ENCODE measurements around the gene DGKG.

DNA sequence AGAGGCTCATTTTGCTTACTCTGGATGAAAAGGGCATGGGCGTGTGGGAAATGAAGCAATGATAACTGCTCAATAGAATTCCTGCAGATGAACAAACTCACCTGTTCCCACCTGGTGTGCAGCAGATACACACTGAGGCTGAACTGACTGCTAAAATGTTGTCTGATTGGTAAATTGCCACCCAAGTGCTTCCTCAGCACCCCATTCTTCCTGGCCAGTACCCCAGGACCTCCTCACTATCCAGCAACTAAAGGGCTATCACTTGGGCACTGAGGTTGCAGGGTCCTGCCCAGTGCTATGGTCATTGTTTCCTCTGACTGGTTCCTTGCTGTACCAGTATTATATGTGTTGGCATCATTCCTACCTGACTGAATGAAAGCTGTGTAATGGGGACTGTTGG, 38.0 kb upstream of the DGKG start:
- TF ChIP-seq, protein P1, sequence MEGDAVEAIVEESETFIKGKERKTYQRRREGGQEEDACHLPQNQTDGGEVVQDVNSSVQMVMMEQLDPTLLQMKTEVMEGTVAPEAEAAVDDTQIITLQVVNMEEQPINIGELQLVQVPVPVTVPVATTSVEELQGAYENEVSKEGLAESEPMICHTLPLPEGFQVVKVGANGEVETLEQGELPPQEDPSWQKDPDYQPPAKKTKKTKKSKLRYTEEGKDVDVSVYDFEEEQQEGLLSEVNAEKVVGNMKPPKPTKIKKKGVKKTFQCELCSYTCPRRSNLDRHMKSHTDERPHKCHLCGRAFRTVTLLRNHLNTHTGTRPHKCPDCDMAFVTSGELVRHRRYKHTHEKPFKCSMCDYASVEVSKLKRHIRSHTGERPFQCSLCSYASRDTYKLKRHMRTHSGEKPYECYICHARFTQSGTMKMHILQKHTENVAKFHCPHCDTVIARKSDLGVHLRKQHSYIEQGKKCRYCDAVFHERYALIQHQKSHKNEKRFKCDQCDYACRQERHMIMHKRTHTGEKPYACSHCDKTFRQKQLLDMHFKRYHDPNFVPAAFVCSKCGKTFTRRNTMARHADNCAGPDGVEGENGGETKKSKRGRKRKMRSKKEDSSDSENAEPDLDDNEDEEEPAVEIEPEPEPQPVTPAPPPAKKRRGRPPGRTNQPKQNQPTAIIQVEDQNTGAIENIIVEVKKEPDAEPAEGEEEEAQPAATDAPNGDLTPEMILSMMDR (IDR thresholded peaks at IDR 0.05 in 2 of 3, conservative IDR thresholded peaks at IDR 0.05 in 1 of 3; ENCODE audit: insufficient read depth in 2 of 3, low read depth in 1 of 3, low read length in 3 of 3), result no peak
- TF ChIP-seq PHF20 (IDR thresholded peaks at IDR 0.05; ENCODE audit: partially characterized antibody) (no peak), ZNF274 (IDR thresholded peaks at IDR 0.05; ENCODE audit: borderline replicate concordance, low read depth, low read length) (no peak), TCF7L2 (IDR thresholded peaks at IDR 0.05; ENCODE audit: low read depth, low read length) (no peak), POLR2A (conservative IDR thresholded peaks at IDR 0.05) (no peak), GABPA (tag; conservative IDR thresholded peaks at IDR 0.05; ENCODE audit: low read depth) (no peak)
- TF ChIP-seq, protein P2, sequence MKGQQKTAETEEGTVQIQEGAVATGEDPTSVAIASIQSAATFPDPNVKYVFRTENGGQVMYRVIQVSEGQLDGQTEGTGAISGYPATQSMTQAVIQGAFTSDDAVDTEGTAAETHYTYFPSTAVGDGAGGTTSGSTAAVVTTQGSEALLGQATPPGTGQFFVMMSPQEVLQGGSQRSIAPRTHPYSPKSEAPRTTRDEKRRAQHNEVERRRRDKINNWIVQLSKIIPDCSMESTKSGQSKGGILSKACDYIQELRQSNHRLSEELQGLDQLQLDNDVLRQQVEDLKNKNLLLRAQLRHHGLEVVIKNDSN (CRISPR knock-in tag; IDR thresholded peaks at IDR 0.05), result no peak
